ENCODE measurements around the gene BCORL1.

DNA sequence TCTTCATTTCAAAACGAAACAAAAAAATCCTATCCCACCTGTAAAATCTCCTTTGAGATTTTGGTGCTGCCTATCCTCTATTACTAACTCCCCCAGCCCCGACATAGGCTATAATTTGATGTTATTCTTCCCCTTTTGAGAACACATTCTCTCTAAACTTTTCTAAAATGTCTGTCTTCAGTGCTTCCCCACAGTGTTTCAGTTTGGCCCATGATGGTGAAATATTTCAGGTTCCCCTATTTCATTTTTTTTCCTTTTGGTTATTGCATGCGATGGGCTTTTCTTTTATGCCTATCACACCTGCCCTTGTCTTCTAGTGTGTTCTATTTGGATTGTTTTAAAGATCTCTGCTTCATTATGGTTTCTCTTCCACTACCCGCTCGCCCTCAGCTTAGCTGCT lies 14.7 kb downstream of the BCORL1 start:
- TF ChIP-seq RNF2 (IDR thresholded peaks at IDR 0.05; ENCODE audit: borderline replicate concordance, low read depth, low read length, missing control alignments, poor library complexity, severe bottlenecking): no peak
- no peak for TF ChIP-seq POLR2A (IDR thresholded peaks at IDR 0.05; ENCODE audit: control extremely low read depth in 1 of 2, low read depth in 2 of 2, low read length in 2 of 2)
- no peak for TF ChIP-seq CHD2 (IDR thresholded peaks at IDR 0.05; ENCODE audit: low read length)
- TF ChIP-seq, protein P1, sequence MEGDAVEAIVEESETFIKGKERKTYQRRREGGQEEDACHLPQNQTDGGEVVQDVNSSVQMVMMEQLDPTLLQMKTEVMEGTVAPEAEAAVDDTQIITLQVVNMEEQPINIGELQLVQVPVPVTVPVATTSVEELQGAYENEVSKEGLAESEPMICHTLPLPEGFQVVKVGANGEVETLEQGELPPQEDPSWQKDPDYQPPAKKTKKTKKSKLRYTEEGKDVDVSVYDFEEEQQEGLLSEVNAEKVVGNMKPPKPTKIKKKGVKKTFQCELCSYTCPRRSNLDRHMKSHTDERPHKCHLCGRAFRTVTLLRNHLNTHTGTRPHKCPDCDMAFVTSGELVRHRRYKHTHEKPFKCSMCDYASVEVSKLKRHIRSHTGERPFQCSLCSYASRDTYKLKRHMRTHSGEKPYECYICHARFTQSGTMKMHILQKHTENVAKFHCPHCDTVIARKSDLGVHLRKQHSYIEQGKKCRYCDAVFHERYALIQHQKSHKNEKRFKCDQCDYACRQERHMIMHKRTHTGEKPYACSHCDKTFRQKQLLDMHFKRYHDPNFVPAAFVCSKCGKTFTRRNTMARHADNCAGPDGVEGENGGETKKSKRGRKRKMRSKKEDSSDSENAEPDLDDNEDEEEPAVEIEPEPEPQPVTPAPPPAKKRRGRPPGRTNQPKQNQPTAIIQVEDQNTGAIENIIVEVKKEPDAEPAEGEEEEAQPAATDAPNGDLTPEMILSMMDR (IDR thresholded peaks at IDR 0.05; ENCODE audit: control extremely low read depth in 1 of 3, insufficient read depth in 1 of 3, low read depth in 1 of 3, low read length in 3 of 3): no peak
- TF ChIP-seq RAD21 (IDR thresholded peaks at IDR 0.05 in 1 of 2, conservative IDR thresholded peaks at IDR 0.05 in 1 of 2; ENCODE audit: low read depth in 2 of 2, low read length in 2 of 2): no peak
- no peak for TF ChIP-seq POLR2AphosphoS5 (IDR thresholded peaks at IDR 0.05; ENCODE audit: low read depth, low read length)
- TF ChIP-seq, protein P2, sequence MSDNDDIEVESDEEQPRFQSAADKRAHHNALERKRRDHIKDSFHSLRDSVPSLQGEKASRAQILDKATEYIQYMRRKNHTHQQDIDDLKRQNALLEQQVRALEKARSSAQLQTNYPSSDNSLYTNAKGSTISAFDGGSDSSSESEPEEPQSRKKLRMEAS (IDR thresholded peaks at IDR 0.05): no peak
- TF ChIP-seq TEAD4 (IDR thresholded peaks at IDR 0.05; ENCODE audit: low read depth, low read length): no peak
- no peak for TF ChIP-seq TCF12 (IDR thresholded peaks at IDR 0.05; ENCODE audit: low read depth, low read length)
- TF ChIP-seq EZH2 (IDR thresholded peaks at IDR 0.05; ENCODE audit: low read depth, low read length, severe bottlenecking): no peak
